H9 (cell line): ENCODE data around the gene LMO1. TPM values are rescaled to one million over a fixed set of nuclear protein-coding genes. Genes with fewer than 3 reads are reported as not detected.

Experiments used
- DNase-seq: peaks from one replicate; pipeline ENCODE4 v3.0.0-alpha.2; 2017
- H2AFZ ChIP-seq: one replicate; pipeline ENCODE4 v1.6.1; 2013; ENCODE audit warnings: mild to moderate bottlenecking, low read length, control low read depth, moderate library complexity
- H2AK5ac ChIP-seq: 2 replicates; pipeline ENCODE4 v1.6.1; 2013; ENCODE audit warnings: low read length, control low read depth, mixed read lengths; ENCODE audit not compliant: insufficient read length
- H2BK120ac ChIP-seq: one replicate; pipeline ENCODE4 v1.6.1; 2013; ENCODE audit warnings: low read depth, mild to moderate bottlenecking, low read length, control low read depth, inconsistent platforms; ENCODE audit not compliant: poor library complexity, severe bottlenecking
- H2BK12ac ChIP-seq: 2 replicates; pipeline ENCODE4 v1.6.1; 2013; ENCODE audit warnings: low read length, control low read depth, mixed read lengths, low read depth; ENCODE audit not compliant: insufficient read length
- H2BK15ac ChIP-seq: 2 replicates; pipeline ENCODE4 v1.6.1; 2013; ENCODE audit warnings: low read depth, low read length, control low read depth
- H2BK20ac ChIP-seq: one replicate; pipeline ENCODE4 v1.6.1; 2013; ENCODE audit warnings: low read depth, mild to moderate bottlenecking, low read length, control low read depth, inconsistent platforms; ENCODE audit not compliant: poor library complexity, severe bottlenecking
- H2BK5ac ChIP-seq: 2 replicates; pipeline ENCODE4 v1.6.1; 2013; ENCODE audit warnings: low read length, control low read depth, mixed read lengths; ENCODE audit not compliant: insufficient read length
- H3K14ac ChIP-seq: 2 replicates; pipeline ENCODE4 v1.6.1; 2013; ENCODE audit warnings: low read length, control low read depth; ENCODE audit not compliant: insufficient read depth
- H3K18ac ChIP-seq: 2 replicates; pipeline ENCODE4 v1.6.1; 2013; ENCODE audit warnings: low read depth, mild to moderate bottlenecking, mixed read lengths, low read length, control low read depth; ENCODE audit not compliant: insufficient read length
- H3K23ac ChIP-seq: 2 replicates; pipeline ENCODE4 v1.6.1; 2013; ENCODE audit warnings: low read length, control low read depth, mixed read lengths, low read depth; ENCODE audit not compliant: insufficient read length
- H3K23me2 ChIP-seq: 2 replicates; pipeline ENCODE4 v1.6.1; 2013; ENCODE audit warnings: low read depth, mild to moderate bottlenecking, mixed read lengths, low read length, control low read depth; ENCODE audit not compliant: insufficient read length, poor library complexity, severe bottlenecking
- H3K27ac ChIP-seq: 2 replicates; pipeline ENCODE4 v1.5.1; 2013; ENCODE audit warnings: low read length, control low read depth, mixed read lengths, low read depth; ENCODE audit not compliant: insufficient read length
- H3K27me3 ChIP-seq: 2 replicates; pipeline ENCODE4 v1.6.1; 2013; ENCODE audit warnings: low read length, control low read depth, inconsistent platforms; ENCODE audit not compliant: insufficient read depth
- H3K4ac ChIP-seq: 2 replicates; pipeline ENCODE4 v1.6.1; 2013; ENCODE audit warnings: low read depth, mild to moderate bottlenecking, control low read depth, inconsistent platforms, low read length, moderate library complexity
- H3K4me1 ChIP-seq: 2 replicates; pipeline ENCODE4 v1.6.1; 2013; ENCODE audit warnings: low read length, control low read depth, inconsistent platforms; ENCODE audit not compliant: insufficient read depth
- H3K4me2 ChIP-seq: 2 replicates; pipeline ENCODE4 v1.6.1; 2013; ENCODE audit warnings: low read length, control low read depth, mixed read lengths; ENCODE audit not compliant: insufficient read length, insufficient read depth
- H3K56ac ChIP-seq: 2 replicates; pipeline ENCODE4 v1.6.1; 2013; ENCODE audit warnings: low read depth, mild to moderate bottlenecking, mixed read lengths, low read length, control low read depth; ENCODE audit not compliant: insufficient read length
- H3K79me1 ChIP-seq: 2 replicates; pipeline ENCODE4 v1.6.1; 2013; ENCODE audit warnings: low read depth, mild to moderate bottlenecking, moderate library complexity, low read length, control low read depth, inconsistent platforms; ENCODE audit not compliant: insufficient read depth, poor library complexity, severe bottlenecking
- H3K79me2 ChIP-seq: 2 replicates; pipeline ENCODE4 v1.6.1; 2013; ENCODE audit warnings: low read length, control low read depth, inconsistent platforms; ENCODE audit not compliant: insufficient read depth
- H3K9ac ChIP-seq: 2 replicates; pipeline ENCODE4 v1.6.1; 2013; ENCODE audit warnings: low read length, control low read depth, mixed read lengths; ENCODE audit not compliant: insufficient read length; ENCODE audit errors: extremely low read depth
- H3K9me3 ChIP-seq: one replicate; pipeline ENCODE4 v1.6.1; 2013; ENCODE audit warnings: low read depth, low read length, inconsistent platforms; ENCODE audit not compliant: control insufficient read depth
- H3T11ph ChIP-seq: one replicate; pipeline ENCODE4 v1.6.1; 2013; ENCODE audit warnings: mild to moderate bottlenecking, low read length, control low read depth, inconsistent platforms
- H4K20me1 ChIP-seq: one replicate; pipeline ENCODE4 v1.6.1; 2013; ENCODE audit not compliant: control insufficient read depth, insufficient read length, insufficient read depth
- H4K5ac ChIP-seq: 2 replicates; pipeline ENCODE4 v1.6.1; 2013; ENCODE audit warnings: low read depth, mild to moderate bottlenecking, mixed read lengths, low read length, control low read depth; ENCODE audit not compliant: insufficient read length
- H4K8ac ChIP-seq: replicated peaks from 2 replicates; pipeline ENCODE4 v1.6.1; 2013; ENCODE audit warnings: low read length, control low read depth, mixed read lengths, low read depth; ENCODE audit not compliant: insufficient read length
- H4K91ac ChIP-seq: 2 replicates; pipeline ENCODE4 v1.6.1; 2013; ENCODE audit warnings: low read depth, mild to moderate bottlenecking, moderate library complexity, mixed read lengths, low read length, control low read depth; ENCODE audit not compliant: insufficient read length
- H3K27ac Mint-ChIP-seq, 3 experiments: 2 replicates in 2 of 3; 3 replicates in 1 of 3; pipeline ENCODE4 v1.8.0; 2020 to 2021; ENCODE audit warnings: mixed read lengths in 3 of 3, mild to moderate bottlenecking in 1 of 3, moderate library complexity in 1 of 3
- H3K27me3 Mint-ChIP-seq: 2 replicates; pipeline ENCODE4 v1.8.0; 2021; ENCODE audit warnings: low read depth, mild to moderate bottlenecking, moderate library complexity, mixed read lengths
- H3K36me3 Mint-ChIP-seq, 3 experiments: 2 replicates in 2 of 3; 3 replicates in 1 of 3; pipeline ENCODE4 v1.8.0; 2020 to 2021; ENCODE audit warnings: low read depth in 3 of 3, mixed read lengths in 3 of 3; ENCODE audit not compliant: insufficient read depth in 1 of 3
- H3K4me1 Mint-ChIP-seq, 2 experiments: 2 replicates each; pipeline ENCODE4 v1.8.0; 2020; ENCODE audit warnings: mixed read lengths in 2 of 2
- H3K4me3 Mint-ChIP-seq, 2 experiments: 2 replicates in 1 of 2; 3 replicates in 1 of 2; pipeline ENCODE4 v1.8.0; 2020 to 2021; ENCODE audit warnings: mild to moderate bottlenecking in 2 of 2, mixed read lengths in 2 of 2, moderate library complexity in 1 of 2
- H3K9me3 Mint-ChIP-seq, 2 experiments: 2 replicates in 1 of 2; 3 replicates in 1 of 2; pipeline ENCODE4 v1.8.0; 2020; ENCODE audit warnings: mild to moderate bottlenecking in 2 of 2, mixed read lengths in 2 of 2, moderate library complexity in 1 of 2
- WGBS: extraction: QIAGEN DNeasy Blood & Tissue Kit; methylation state at CpG from one replicate; pipeline ENCODE4 v1.1.7; 2013; ENCODE audit warnings: missing lambda C conversion rate, low lambda C conversion rate, mixed read lengths; ENCODE audit not compliant: insufficient read length; ENCODE audit errors: extremely low coverage; 5-methylcytosine and 5-hydroxymethylcytosine counted together
- total RNA-seq: library from RNA; stranded (reverse); gene quantifications from 2 replicates; pipeline ENCODE4 v1.2.1, GENCODE V29; 2021
- TF ChIP-seq, protein P1 (sequence below): fragments of 200-600 bp; sonication (generic); conservative IDR thresholded peaks from 3 replicates; pipeline ENCODE4 v1.8.0; 2021; ENCODE audit warnings: antibody characterized with exemption, mild to moderate bottlenecking

Gene LMO1
- total RNA-seq, 1 experiment from 2014 or later: 0.50 TPM

DNA sequence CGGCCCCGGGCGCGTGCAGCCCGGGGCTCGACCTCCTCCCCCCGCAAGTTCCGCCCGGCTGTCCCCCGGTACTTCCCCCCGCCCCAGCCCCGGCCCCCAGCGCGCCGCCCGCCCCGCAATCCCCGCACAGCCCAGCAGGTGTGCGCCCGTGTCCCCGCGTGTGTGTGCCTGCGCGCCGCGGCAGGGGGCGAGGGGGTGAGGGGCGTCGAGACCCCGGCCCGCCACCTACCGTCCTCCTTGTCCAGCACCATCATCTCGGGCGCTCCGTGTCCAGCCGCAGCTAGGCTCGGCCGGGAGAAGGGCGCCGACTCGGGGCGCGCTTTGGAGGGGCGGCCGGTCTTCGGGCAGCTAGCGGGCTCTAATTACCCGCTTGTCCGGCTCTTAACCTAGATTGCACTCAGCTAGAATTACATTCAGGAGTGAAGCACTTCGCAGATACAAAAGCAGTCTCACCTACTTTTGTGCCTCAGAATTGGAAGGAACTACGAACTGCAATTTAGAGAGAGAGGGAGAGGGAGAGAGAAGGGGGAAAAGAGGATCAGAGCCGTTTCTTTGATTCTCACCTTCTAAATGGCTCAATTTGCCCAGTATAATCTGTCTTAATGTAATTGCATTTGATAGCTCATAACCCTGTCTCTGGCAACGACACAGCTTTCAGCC, 439 bp downstream of the LMO1 start:
- peak overlapping the region; percentile 70 for H3K4me2 ChIP-seq
- H3K4me1 ChIP-seq: no peaks in the 10 kb centered on the region
- no peak overlapping the region for H3K14ac ChIP-seq
- Mint-ChIP-seq H3K4me1 (peaks cover 14 to 23% of the 10 kb centered on the region in 2 experiments), H3K27me3 (peaks cover 93% of the 10 kb centered on the region), H3K9me3 (no peaks in the 10 kb centered on the region; a peak in 2 of 5 replicates), H3K36me3 (no peaks in the 10 kb centered on the region; a peak in 1 of 7 replicates), H3K27ac (no peak overlapping the region), H3K4me3 (peak overlapping the region; percentile 53 to 77)
- no peak overlapping the region for H3K18ac ChIP-seq
- TF ChIP-seq, protein P1, sequence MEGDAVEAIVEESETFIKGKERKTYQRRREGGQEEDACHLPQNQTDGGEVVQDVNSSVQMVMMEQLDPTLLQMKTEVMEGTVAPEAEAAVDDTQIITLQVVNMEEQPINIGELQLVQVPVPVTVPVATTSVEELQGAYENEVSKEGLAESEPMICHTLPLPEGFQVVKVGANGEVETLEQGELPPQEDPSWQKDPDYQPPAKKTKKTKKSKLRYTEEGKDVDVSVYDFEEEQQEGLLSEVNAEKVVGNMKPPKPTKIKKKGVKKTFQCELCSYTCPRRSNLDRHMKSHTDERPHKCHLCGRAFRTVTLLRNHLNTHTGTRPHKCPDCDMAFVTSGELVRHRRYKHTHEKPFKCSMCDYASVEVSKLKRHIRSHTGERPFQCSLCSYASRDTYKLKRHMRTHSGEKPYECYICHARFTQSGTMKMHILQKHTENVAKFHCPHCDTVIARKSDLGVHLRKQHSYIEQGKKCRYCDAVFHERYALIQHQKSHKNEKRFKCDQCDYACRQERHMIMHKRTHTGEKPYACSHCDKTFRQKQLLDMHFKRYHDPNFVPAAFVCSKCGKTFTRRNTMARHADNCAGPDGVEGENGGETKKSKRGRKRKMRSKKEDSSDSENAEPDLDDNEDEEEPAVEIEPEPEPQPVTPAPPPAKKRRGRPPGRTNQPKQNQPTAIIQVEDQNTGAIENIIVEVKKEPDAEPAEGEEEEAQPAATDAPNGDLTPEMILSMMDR: no peak; the same call in 2 of the 3 replicates
- H4K20me1 ChIP-seq: no peaks in the 10 kb centered on the region
- no peak overlapping the region for H2BK15ac ChIP-seq
- H3K9ac ChIP-seq: no peak overlapping the region
- no peak overlapping the region for H2BK20ac ChIP-seq
- H3K56ac ChIP-seq: no peak overlapping the region
- no peak overlapping the region for H3K23ac ChIP-seq
- no peak overlapping the region for H4K5ac ChIP-seq
- H2AFZ ChIP-seq: no peak overlapping the region
- no peak overlapping the region for H2BK12ac ChIP-seq
- no peaks in the 10 kb centered on the region for H3K79me1 ChIP-seq
- no peak overlapping the region for H2BK5ac ChIP-seq
- peak; percentile 53 for DNase-seq
- no peak overlapping the region for H3T11ph ChIP-seq
- H3K27me3 ChIP-seq: peaks cover 46% of the 10 kb centered on the region
- H2BK120ac ChIP-seq: no peak overlapping the region
- H3K9me3 ChIP-seq: no peaks in the 10 kb centered on the region
- no peak overlapping the region for H3K27ac ChIP-seq
- no peaks in the 10 kb centered on the region for H3K79me2 ChIP-seq
- H4K91ac ChIP-seq: no peak overlapping the region
- peaks cover 15% of the 10 kb centered on the region for H3K23me2 ChIP-seq
- H2AK5ac ChIP-seq: no peak overlapping the region
- no peak overlapping the region for H3K4ac ChIP-seq
- H4K8ac ChIP-seq: no peak overlapping the region
- no CpG with 5 or more reads among the region's 53 CpGs for WGBS
